HepG2 (cell line): ENCODE measurements around the gene PGA5. TPM values are rescaled to one million over a fixed set of nuclear protein-coding genes. Genes with fewer than 3 reads are reported as not detected.

Experiments used
- BATF2 ChIP-seq: sonication (generic); formaldehyde crosslinking; IDR thresholded peaks from 2 replicates; pipeline ENCODE4 v1.8.0; 2022; ENCODE audit warnings: mild to moderate bottlenecking, missing genetic modification reagents, moderate library complexity
- CREM ChIP-seq, 2 experiments: sonication (generic) in 1 of 2; formaldehyde crosslinking in 1 of 2; IDR thresholded peaks; 2 replicates each; pipeline versions ENCODE4 v1.4.0 to v1.6.1; 2016 to 2020; ENCODE audit warnings: antibody characterized with exemption in 1 of 2, mild to moderate bottlenecking in 1 of 2, missing genetic modification reagents in 1 of 2
- HDAC2 ChIP-seq: sonication (generic); formaldehyde crosslinking; IDR thresholded peaks from 2 replicates; pipeline ENCODE4 v1.4.0; 2020; ENCODE audit warnings: missing genetic modification reagents
- PAX8 ChIP-seq: sonication (generic); formaldehyde crosslinking; IDR thresholded peaks from 2 replicates; pipeline ENCODE4 v1.8.0; 2022; ENCODE audit warnings: mild to moderate bottlenecking, missing genetic modification reagents, borderline replicate concordance
- PPARG ChIP-seq: conservative IDR thresholded peaks from 2 replicates; pipeline ENCODE4 v1.6.1; 2016; ENCODE audit warnings: missing biosample characterization, missing genetic modification reagents
- RBM39 ChIP-seq: fragments of 200-400 bp; formaldehyde crosslinking; IDR thresholded peaks from one replicate; pipeline ENCODE4 v1.6.1; 2018; ENCODE audit warnings: antibody characterized with exemption, mild to moderate bottlenecking, low read depth, low read length; ENCODE audit not compliant: poor library complexity, severe bottlenecking
- SKI ChIP-seq: fragments of 450-650 bp; IDR thresholded peaks from one replicate; pipeline ENCODE4 v1.6.1; 2018; ENCODE audit warnings: mild to moderate bottlenecking; ENCODE audit not compliant: partially characterized antibody
- SP140L ChIP-seq: sonication (generic); formaldehyde crosslinking; IDR thresholded peaks from 2 replicates; pipeline ENCODE4 v1.4.0; 2020; ENCODE audit warnings: missing genetic modification reagents, borderline replicate concordance
- TERF1 ChIP-seq: sonication (generic); formaldehyde crosslinking; IDR thresholded peaks from 2 replicates; pipeline ENCODE4 v1.8.0; 2022; ENCODE audit warnings: mild to moderate bottlenecking, missing genetic modification reagents, moderate library complexity
- ZFP37 ChIP-seq: sonication (generic); formaldehyde crosslinking; IDR thresholded peaks from 2 replicates; pipeline ENCODE4 v1.4.0; 2020; ENCODE audit warnings: missing genetic modification reagents, borderline replicate concordance
- ZFP91 ChIP-seq: sonication (generic); formaldehyde crosslinking; IDR thresholded peaks from 2 replicates; pipeline ENCODE4 v1.9.0; 2022; ENCODE audit warnings: missing genetic modification reagents, mild to moderate bottlenecking, borderline replicate concordance
- ZNF225 ChIP-seq: sonication (generic); formaldehyde crosslinking; IDR thresholded peaks from 2 replicates; pipeline ENCODE4 v1.4.0; 2020; ENCODE audit warnings: mild to moderate bottlenecking, missing genetic modification reagents
- ZNF275 ChIP-seq: sonication (generic); formaldehyde crosslinking; IDR thresholded peaks from 2 replicates; pipeline ENCODE4 v1.8.0; 2022; ENCODE audit warnings: missing genetic modification reagents, mild to moderate bottlenecking, inconsistent platforms, borderline replicate concordance
- ZNF280B ChIP-seq: sonication (generic); formaldehyde crosslinking; IDR thresholded peaks from 2 replicates; pipeline ENCODE4 v1.5.0; 2020; ENCODE audit warnings: missing genetic modification reagents, mild to moderate bottlenecking, borderline replicate concordance
- ZNF800 ChIP-seq: sonication (generic); formaldehyde crosslinking; IDR thresholded peaks from 2 replicates; pipeline ENCODE4 v1.4.0; 2020; ENCODE audit warnings: missing genetic modification reagents
- polyA plus RNA-seq, 8 experiments: library from polyadenylated mRNA; depleted of rRNA in 3 of 8; stranded (reverse) in 7 of 8; unstranded in 1 of 8; fragments of >200 nt; fragmentation: Illumina TruSeq in 4 of 8; extraction: Trizol in 4 of 8; gene quantifications; 2 replicates each; pipeline versions ENCODE4 v1.2.1 to v1.2.3, GENCODE V29; 2011 to 2016; ENCODE audit warnings: low read depth in 4 of 8, missing spikeins in 1 of 8, mixed read lengths in 1 of 8; ENCODE audit not compliant: insufficient read depth in 1 of 8
- total RNA-seq, 5 experiments: library from RNA; depleted of rRNA; stranded (reverse); fragments of >200 nt; fragmentation: Illumina TruSeq; extraction: Trizol; gene quantifications; 2 replicates each; pipeline ENCODE4 v1.2.3, GENCODE V29; 2016; ENCODE audit warnings: low read depth in 1 of 5

PGA5 gene
- total and polyA plus RNA-seq, 2 of the 13 experiments (the other 11 are each of a cell fraction or from before 2014, with no cell fraction given): not detected

GRCh38 chr11:61294717-61295595 lies 54.0 kb downstream of the PGA5 start, which contains the start of gene VWCE (continued):
- TF ChIP-seq TERF1 (CRISPR knock-in tag): 0 out of 2 replicates have a peak, but pooled peaks have one; percentile 47
- TF ChIP-seq PPARG (CRISPR knock-in tag): 0 out of 2 replicates have a peak, but pooled peaks have one; percentile 23
- TF ChIP-seq ZNF280B (CRISPR knock-in tag): peak; percentile 75; the same call in 1 of the 2 replicates
- TF ChIP-seq ZNF275 (CRISPR knock-in tag): peak; percentile 12; the same call in 1 of the 2 replicates
- no peak for TF ChIP-seq HDAC2 (CRISPR knock-in tag)
- TF ChIP-seq CREM (IDR thresholded peaks at IDR 0.05): peak; percentile 34; the same call in 1 of the 2 replicates
- TF ChIP-seq CREM (CRISPR knock-in tag; IDR thresholded peaks at IDR 0.05): no peak
- no peak for TF ChIP-seq SP140L (CRISPR knock-in tag)
- TF ChIP-seq ZNF800: peak; percentile 65
- peak; percentile 60 for TF ChIP-seq RBM39
- TF ChIP-seq BATF2 (CRISPR knock-in tag): peak; percentile 63
- TF ChIP-seq SKI: peak; percentile 15
- TF ChIP-seq ZNF225: peak; percentile 13; the same call in 1 of the 2 replicates
- no peak for TF ChIP-seq PAX8 (CRISPR knock-in tag)
- TF ChIP-seq ZFP91 (CRISPR knock-in tag): peak; percentile 53; the same call in 1 of the 2 replicates
- peak; percentile 82; the same call in 1 of the 2 replicates for TF ChIP-seq ZFP37 (CRISPR knock-in tag)
